ENCODE measurements around the gene PCMTD2.

Gene PCMTD2

GRCh38 chr20:64219202-64219601, 36.3 kb upstream of the PCMTD2 start:
- H2AFZ ChIP-seq (ENCODE audit: low read depth), result no peak overlapping the region
- no peak for TF ChIP-seq CTCF (conservative IDR thresholded peaks at IDR 0.05; ENCODE audit: low read depth, low read length)
- no peak overlapping the region for H3K27ac ChIP-seq
- H3K79me2 ChIP-seq (ENCODE audit: insufficient read depth, low read depth), result no peaks in the 10 kb centered on the region
- no peak overlapping the region for H3K9ac ChIP-seq
- H3K36me3 ChIP-seq (ENCODE audit: insufficient read depth), result no peaks in the 10 kb centered on the region
- no peaks in the 10 kb centered on the region for H3K4me1 ChIP-seq (ENCODE audit: low read depth, poor library complexity, severe bottlenecking)
- H4K20me1 ChIP-seq (ENCODE audit: insufficient read depth), result no peaks in the 10 kb centered on the region
- peaks cover 98% of the 10 kb centered on the region for H3K27me3 ChIP-seq (ENCODE audit: insufficient read depth, low read depth)
- H3K4me2 ChIP-seq, result no peak overlapping the region
- H3K4me3 ChIP-seq (IDR thresholded peaks at IDR 0.05; ENCODE audit: insufficient read depth, low read depth, low read length), result no peak overlapping the region

GRCh38 chr20:64219730-64220129, 35.8 kb upstream of the PCMTD2 start:
- Histone ChIP-seq H3K79me2 (ENCODE audit: insufficient read depth, low read depth) (no peaks in the 10 kb centered on the region), H2AFZ (ENCODE audit: low read depth) (no peak overlapping the region), H3K27me3 (ENCODE audit: insufficient read depth, low read depth) (peaks cover 98% of the 10 kb centered on the region), H3K4me1 (ENCODE audit: low read depth, poor library complexity, severe bottlenecking) (no peaks in the 10 kb centered on the region), H3K4me3 (IDR thresholded peaks at IDR 0.05; ENCODE audit: insufficient read depth, low read depth, low read length) (no peak overlapping the region), H3K36me3 (ENCODE audit: insufficient read depth) (no peaks in the 10 kb centered on the region), H3K27ac (no peak overlapping the region), H3K9ac (no peak overlapping the region), H4K20me1 (ENCODE audit: insufficient read depth) (no peaks in the 10 kb centered on the region), H3K4me2 (no peak overlapping the region)
- TF ChIP-seq CTCF (conservative IDR thresholded peaks at IDR 0.05; ENCODE audit: low read depth, low read length), result no peak

GRCh38 chr20:64220420-64220819, 35.1 kb upstream of the PCMTD2 start:
- H3K27me3 ChIP-seq (ENCODE audit: insufficient read depth, low read depth), result peaks cover 98% of the 10 kb centered on the region

GRCh38 chr20:64220891-64221527, 34.5 kb upstream of the PCMTD2 start:
- no peak overlapping the region for H2AFZ ChIP-seq (ENCODE audit: low read depth)
- no peak for TF ChIP-seq CTCF (conservative IDR thresholded peaks at IDR 0.05; ENCODE audit: low read depth, low read length)
- H3K36me3 ChIP-seq (ENCODE audit: insufficient read depth), result no peaks in the 10 kb centered on the region
- H3K27ac ChIP-seq, result no peak overlapping the region
- H3K4me2 ChIP-seq, result no peak overlapping the region
- H3K4me1 ChIP-seq (ENCODE audit: low read depth, poor library complexity, severe bottlenecking), result no peaks in the 10 kb centered on the region
- H3K27me3 ChIP-seq (ENCODE audit: insufficient read depth, low read depth), result peaks cover 98% of the 10 kb centered on the region
- H3K79me2 ChIP-seq (ENCODE audit: insufficient read depth, low read depth), result no peaks in the 10 kb centered on the region
- H4K20me1 ChIP-seq (ENCODE audit: insufficient read depth), result no peaks in the 10 kb centered on the region
- no peak overlapping the region for H3K9ac ChIP-seq
- no peak overlapping the region for H3K4me3 ChIP-seq (IDR thresholded peaks at IDR 0.05; ENCODE audit: insufficient read depth, low read depth, low read length)

More at GRCh38 chr20:64220420-64220819, 35.1 kb upstream of the PCMTD2 start:
- no peaks in the 10 kb centered on the region for H3K36me3 ChIP-seq (ENCODE audit: insufficient read depth)
- H3K4me3 ChIP-seq (IDR thresholded peaks at IDR 0.05; ENCODE audit: insufficient read depth, low read depth, low read length), result no peak overlapping the region
- H3K27ac ChIP-seq, result no peak overlapping the region
- no peak overlapping the region for H2AFZ ChIP-seq (ENCODE audit: low read depth)
- no peak for TF ChIP-seq CTCF (conservative IDR thresholded peaks at IDR 0.05; ENCODE audit: low read depth, low read length)
- H3K4me1 ChIP-seq (ENCODE audit: low read depth, poor library complexity, severe bottlenecking), result no peaks in the 10 kb centered on the region
- H3K79me2 ChIP-seq (ENCODE audit: insufficient read depth, low read depth), result no peaks in the 10 kb centered on the region
- no peak overlapping the region for H3K9ac ChIP-seq
- H4K20me1 ChIP-seq (ENCODE audit: insufficient read depth), result no peaks in the 10 kb centered on the region
- no peak overlapping the region for H3K4me2 ChIP-seq

Measured in KMS-11 (cell line).